NCI-H1436 treated with DMSO at 0.1 percent for 48 hours (cell line): ENCODE results near the gene TRIML2.

ENCODE experiments used
- DNase-seq: peaks from one replicate; lab custom pipeline; 2025; lab: John Stamatoyannopoulos, UW

TRIML2 gene, protein sequence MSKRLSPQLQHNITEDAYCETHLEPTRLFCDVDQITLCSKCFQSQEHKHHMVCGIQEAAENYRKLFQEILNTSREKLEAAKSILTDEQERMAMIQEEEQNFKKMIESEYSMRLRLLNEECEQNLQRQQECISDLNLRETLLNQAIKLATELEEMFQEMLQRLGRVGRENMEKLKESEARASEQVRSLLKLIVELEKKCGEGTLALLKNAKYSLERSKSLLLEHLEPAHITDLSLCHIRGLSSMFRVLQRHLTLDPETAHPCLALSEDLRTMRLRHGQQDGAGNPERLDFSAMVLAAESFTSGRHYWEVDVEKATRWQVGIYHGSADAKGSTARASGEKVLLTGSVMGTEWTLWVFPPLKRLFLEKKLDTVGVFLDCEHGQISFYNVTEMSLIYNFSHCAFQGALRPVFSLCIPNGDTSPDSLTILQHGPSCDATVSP

GRCh38 chr4:188109157-188109755 lies at the start of gene TRIML2:
TSS of gene TRIML2 (minus strand) at chr4:188109603. CDS start at chr4:188105368, 4,235 bp downstream.
- DNase-seq, result no peak

- DNase-seq, result no peak
Measured at GRCh38 chr4:188158336-188158735, 48.9 kb upstream of the TRIML2 start.

DNA sequence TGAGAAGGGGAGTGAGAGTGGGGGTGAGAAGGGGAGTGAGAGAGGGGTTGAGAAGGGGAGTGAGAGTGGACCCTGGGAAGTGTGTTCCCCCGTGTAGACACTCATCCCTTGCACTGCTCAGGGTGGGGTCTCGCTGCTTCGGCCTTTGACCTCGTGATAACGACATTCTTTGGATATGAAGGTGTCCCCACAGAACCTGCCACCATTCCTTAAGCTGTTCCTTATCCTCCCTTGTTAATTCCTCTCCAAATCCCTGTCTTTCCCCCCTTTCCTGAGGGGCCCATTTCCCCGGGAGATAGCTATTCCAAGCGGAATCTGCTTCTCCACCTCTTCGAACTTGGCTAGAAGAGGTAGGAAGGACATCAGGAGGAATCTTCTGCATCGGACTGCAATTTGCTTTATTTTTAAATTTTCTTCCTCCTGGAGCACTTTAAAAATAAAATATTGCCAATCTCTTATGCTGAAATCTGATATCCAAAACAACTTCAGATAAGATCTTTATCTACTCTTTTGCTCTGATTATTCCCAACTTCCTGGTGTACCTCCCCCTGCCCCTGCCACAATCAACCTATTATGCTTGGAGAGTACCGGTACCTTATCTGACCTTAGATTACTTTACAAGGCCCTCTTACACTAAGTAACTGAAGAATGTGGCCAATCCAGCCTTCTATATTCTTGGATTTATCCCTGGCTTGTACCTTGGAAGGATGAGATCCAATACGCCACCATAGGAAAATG lies 45.4 kb upstream of the TRIML2 start:
- no peak for DNase-seq

GRCh38 chr4:188147776-188148175 lies 38.4 kb upstream of the TRIML2 start:
- no peak for DNase-seq

GRCh38 chr4:188147176-188147575 lies 37.8 kb upstream of the TRIML2 start:
- DNase-seq, result no peak

- DNase-seq, result no peak
Measured at GRCh38 chr4:188146618-188147017, 37.2 kb upstream of the TRIML2 start.

DNA sequence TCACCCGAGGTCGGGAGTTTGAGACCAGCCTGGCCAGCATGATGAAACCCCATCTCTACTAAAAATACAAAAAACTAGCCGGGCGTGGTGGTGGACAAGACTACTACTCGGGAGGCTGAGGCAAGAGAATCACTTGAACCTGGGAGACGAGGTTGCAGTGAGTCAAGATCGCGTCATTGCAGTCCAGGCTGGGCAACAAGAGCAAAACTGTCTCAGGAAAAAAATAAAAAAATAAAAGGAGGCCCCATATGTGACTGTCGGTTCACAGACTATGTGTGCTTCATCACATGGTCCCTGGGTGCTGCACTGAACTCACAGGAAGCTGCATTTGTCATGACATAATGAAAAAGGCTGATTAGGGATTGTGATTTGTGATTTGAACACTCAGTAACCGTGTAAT lies 36.2 kb upstream of the TRIML2 start:
- no peak for DNase-seq

GRCh38 chr4:188143731-188144130 lies 34.3 kb upstream of the TRIML2 start:
- no peak for DNase-seq

- DNase-seq, result no peak
Measured at GRCh38 chr4:188139671-188140070, 30.3 kb upstream of the TRIML2 start.

- DNase-seq, result no peak
Measured at GRCh38 chr4:188139141-188139540, 29.7 kb upstream of the TRIML2 start, which contains the start of gene TRIML1. TSS of gene TRIML1 (plus strand) at chr4:188139441. CDS start at chr4:188139559, 118 bp downstream.

- no peak for DNase-seq
Measured at GRCh38 chr4:188138227-188138626, 28.8 kb upstream of the TRIML2 start.

DNA sequence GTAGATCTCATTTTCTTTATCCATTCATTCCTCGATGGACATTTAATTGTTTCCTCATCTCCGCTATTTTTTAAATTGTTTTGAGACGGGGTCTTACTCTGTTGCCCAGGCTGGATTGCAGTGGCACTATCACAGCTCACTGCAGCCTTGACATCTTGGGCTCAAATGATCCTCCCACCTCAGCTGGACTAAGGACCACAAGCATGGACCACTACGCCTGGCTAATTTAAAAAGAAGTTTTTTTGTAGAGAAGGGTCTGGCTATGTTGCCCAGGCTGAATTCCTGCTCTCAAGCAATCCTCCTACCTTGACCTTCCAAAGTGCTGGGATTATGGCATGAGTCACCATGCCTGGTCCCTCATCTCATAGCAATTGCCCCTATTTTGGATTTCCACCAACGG lies 22.8 kb upstream of the TRIML2 start:
- DNase-seq, result no peak

DNA sequence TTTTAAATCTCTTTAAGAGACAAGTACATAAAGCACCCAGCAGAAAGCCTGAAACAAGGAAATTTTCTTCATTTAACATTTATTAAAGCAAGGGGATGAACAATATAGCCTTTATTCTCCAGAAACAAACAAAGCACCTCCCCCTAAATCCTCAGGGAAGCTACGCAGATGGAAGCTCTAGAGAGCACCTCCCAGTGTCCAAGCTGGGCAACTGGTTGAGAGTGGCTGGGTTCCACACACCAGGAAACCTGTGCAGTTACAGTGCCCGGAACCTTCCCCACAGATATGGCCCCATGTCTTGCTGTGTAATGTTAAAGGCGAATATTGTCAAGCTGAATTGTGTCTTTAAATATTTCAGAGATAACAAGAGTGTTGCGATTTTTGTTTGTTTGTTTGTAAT lies 21.0 kb upstream of the TRIML2 start:
- no peak for DNase-seq

DNA sequence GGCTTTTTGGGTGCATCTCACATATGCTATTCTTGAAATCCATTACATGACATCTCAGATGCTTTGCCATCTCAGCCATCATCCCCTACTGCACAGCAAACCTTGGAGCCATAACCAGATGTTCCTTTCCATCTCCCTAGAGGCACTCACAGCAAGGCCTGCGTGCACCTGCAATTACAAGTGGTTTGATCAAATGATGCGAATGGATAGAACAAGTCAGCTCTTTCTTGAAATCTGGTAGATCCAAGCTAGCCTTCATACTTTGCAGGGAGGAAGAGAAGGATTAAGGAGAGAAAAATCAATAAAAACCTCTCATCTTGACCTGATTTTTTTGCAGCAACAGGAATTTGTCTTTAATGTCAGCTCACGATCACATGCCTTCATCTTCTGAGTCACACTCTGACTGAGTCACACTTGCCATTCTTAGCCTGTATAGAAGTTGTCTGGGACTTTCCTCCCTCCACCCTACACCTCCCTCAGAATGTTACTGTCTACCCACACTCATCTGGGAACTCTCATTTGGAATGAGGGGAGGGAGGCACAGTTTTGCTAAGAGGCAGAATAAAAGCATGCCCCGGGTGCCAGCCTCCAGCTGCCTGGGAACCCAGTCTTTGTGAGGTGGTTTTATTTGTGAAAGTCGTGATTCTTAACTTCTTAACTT lies 17.9 kb upstream of the TRIML2 start:
- no peak for DNase-seq

- DNase-seq, result no peak
Measured at GRCh38 chr4:188121530-188121929, 12.1 kb upstream of the TRIML2 start.

DNA sequence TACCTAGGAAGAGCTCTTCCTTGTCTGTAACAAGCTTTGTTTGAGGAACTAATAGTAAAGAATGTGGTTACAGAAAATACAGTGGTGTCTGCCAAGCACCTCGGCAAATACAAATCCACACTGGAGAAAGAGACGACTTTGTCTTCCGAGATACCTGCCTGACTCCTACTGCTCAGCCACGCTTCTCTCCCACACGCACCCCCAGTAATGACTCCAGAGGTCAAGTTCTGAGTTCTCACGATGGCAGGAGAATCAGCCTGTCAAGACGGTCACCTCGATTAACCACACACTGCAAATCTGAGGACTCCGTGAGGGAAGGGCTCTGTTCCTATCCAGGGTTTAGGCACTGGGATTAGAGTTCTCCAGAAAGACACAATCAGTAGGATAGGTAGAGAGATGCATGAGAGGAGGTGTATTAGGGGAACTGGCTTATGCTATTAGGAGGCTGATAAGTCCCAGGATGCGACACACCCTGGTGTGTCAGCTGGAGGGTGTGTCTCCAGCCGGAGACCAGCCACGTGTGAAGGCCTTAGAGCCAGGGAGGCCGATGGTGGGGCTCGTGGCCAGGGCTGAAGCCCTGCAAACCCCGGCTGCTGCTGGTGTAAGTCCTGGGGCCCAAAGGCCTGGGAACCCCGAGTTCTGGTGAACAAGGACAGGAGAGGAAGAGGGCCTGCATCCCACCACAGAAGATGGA lies 8.4 kb upstream of the TRIML2 start:
- no peak for DNase-seq

DNA sequence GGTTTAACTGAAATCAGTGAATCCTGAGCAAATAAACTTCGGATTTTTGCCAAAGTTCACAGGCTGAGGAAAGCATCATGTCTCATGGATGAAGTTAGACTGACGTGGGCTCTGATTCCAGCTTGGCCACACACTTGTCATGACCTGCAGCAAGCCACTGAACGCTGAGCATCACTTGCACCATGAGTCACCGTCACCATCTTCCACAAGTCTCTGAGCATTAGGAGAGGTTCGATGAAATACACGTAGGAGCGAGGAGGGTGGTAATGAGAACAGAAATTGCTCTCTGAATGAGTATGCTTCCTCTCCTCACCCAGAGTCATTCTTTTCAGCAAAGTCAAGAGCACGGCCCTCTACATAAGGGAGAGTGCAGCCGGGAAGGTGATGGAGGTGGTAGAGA lies 3.8 kb upstream of the TRIML2 start:
- no peak for DNase-seq

- DNase-seq, result no peak
Measured at GRCh38 chr4:188111955-188112354, 2.6 kb upstream of the TRIML2 start.

DNA sequence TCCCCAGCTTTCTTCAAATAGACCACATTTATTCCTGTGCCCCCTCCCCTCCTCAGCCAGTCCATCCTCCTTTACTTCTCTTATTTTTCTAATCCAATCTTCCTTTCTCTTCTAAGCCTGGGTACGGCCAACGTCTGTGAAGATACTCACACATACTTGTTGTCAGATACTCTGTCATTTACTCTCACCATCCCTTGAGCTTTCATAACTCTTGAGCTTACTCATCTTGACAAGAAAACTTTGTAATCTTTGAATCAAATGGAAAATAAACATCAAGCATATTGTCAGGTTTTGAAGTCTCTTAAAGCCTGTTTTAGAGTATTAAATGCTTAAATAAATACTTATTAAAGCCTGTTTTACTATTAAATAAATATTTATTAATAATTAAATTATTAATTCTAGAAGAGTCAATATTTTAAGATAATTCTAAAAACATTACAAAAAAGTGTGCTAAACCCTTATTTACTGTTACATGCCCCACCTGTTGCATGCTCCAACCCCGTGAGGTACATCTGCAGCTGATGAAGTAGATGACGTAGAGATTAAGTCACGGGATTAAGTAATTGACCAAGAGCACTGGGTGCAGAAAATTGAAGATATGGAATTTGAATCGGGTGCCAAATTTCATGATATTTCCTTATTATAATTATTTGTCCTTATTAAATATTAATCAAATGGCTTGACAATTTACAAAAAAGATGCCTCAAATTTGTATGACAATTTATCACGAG lies 1.5 kb upstream of the TRIML2 start:
- DNase-seq, result no peak

- DNase-seq, result no peak
Measured at GRCh38 chr4:188110036-188110435, 633 bp upstream of the TRIML2 start.
